Endothelial cell of umbilical vein (primary cell): ENCODE data around the gene GAP43. TPM values are rescaled to one million over a fixed set of nuclear protein-coding genes. Genes with fewer than 3 reads are reported as not detected.

Source experiments
- BruUV-seq: library from RNA; stranded (reverse); fragments of 400-500 nt; replicated peaks from 2 replicates; lab custom pipeline; 2021; lab: Mats Ljungman, UMichigan
- CTCF ChIA-PET: fragments of 300-600, 350-600 bp; sonication (Branson Sonifier 250); formaldehyde crosslinking; loops from one replicate; lab custom pipeline; 2021; ENCODE audit warnings: antibody characterized with exemption, inconsistent platforms; lab: Charles Lee
- POLR2A ChIA-PET: fragments of 300-600, 350-600 bp; sonication (Branson Sonifier 250); formaldehyde crosslinking; loops from one replicate; lab custom pipeline; 2021; ENCODE audit warnings: antibody characterized with exemption, inconsistent platforms; lab: Charles Lee
- DNase-seq: peaks from one replicate; pipeline ENCODE4 v3.0.0-alpha.2; 2011; ENCODE audit warnings: low read depth, low spot score
- FAIRE-seq: peaks from 2 replicates; lab custom pipeline; 2011; peaks lifted over from hg19 to GRCh38; lab: Jason Lieb, UNC
- H2AFZ ChIP-seq: 2 replicates; pipeline ENCODE4 v1.6.0; 2012; ENCODE audit warnings: low read depth, low read length, control low read depth, inconsistent platforms
- H3K27ac ChIP-seq: 2 replicates; pipeline ENCODE4 v1.5.1; 2011; ENCODE audit warnings: low read depth, mild to moderate bottlenecking, control low read depth, low read length, moderate library complexity; ENCODE audit not compliant: insufficient read depth
- H3K27me3 ChIP-seq, 2 experiments: 2 replicates each; pipeline versions ENCODE4 v1.6.0 to v1.6.1; 2011; ENCODE audit warnings: low read length in 2 of 2, mixed read lengths in 1 of 2; ENCODE audit not compliant: control insufficient read depth in 2 of 2, insufficient read depth in 2 of 2
- H3K36me3 ChIP-seq, 2 experiments: 2 replicates in 1 of 2; 3 replicates in 1 of 2; pipeline ENCODE4 v1.5.1; 2011; ENCODE audit warnings: low read length in 2 of 2, mild to moderate bottlenecking in 1 of 2, moderate library complexity in 1 of 2; ENCODE audit not compliant: control insufficient read depth in 2 of 2, insufficient read depth in 2 of 2; ENCODE audit errors: extremely low read depth in 1 of 2
- H3K4me1 ChIP-seq: 3 replicates; pipeline ENCODE4 v1.5.1; 2011; ENCODE audit warnings: mild to moderate bottlenecking, low read length; ENCODE audit not compliant: control insufficient read depth, insufficient read depth; ENCODE audit errors: extremely low read depth
- H3K4me2 ChIP-seq: 2 replicates; pipeline ENCODE4 v1.6.1; 2011; ENCODE audit warnings: low read length, control low read depth, mixed read lengths; ENCODE audit not compliant: insufficient read depth
- H3K4me3 ChIP-seq, 3 experiments: fragments of 200-600 bp in 1 of 3; sonication (generic), shearing (Covaris generic) in 1 of 3; replicated peaks in 1 of 3; 2 replicates each; pipeline ENCODE4 v1.5.1; 2011 to 2016; ENCODE audit warnings: control low read depth in 3 of 3, low read length in 3 of 3, mild to moderate bottlenecking in 2 of 3, inconsistent platforms in 1 of 3, low read depth in 1 of 3, moderate library complexity in 1 of 3; ENCODE audit not compliant: insufficient read depth in 1 of 3
- H3K79me2 ChIP-seq: 2 replicates; pipeline ENCODE4 v1.6.0; 2012; ENCODE audit warnings: low read length, inconsistent platforms; ENCODE audit not compliant: control insufficient read depth, insufficient read depth
- H3K9ac ChIP-seq: replicated peaks from 2 replicates; pipeline ENCODE3; 2011; ENCODE audit warnings: low read length, control low read depth; ENCODE audit not compliant: insufficient read depth; ENCODE audit errors: extremely low read depth
- H3K9me1 ChIP-seq: replicated peaks from 3 replicates; pipeline ENCODE4 v1.6.0; 2011; ENCODE audit warnings: mild to moderate bottlenecking, low read length; ENCODE audit not compliant: control insufficient read depth, insufficient read depth; ENCODE audit errors: extremely low read depth
- H3K9me3 ChIP-seq: replicated peaks from 2 replicates; pipeline ENCODE4 v1.5.1; 2012; ENCODE audit warnings: low read length, inconsistent platforms; ENCODE audit not compliant: control insufficient read depth, insufficient read depth
- H4K20me1 ChIP-seq: replicated peaks from 2 replicates; pipeline ENCODE3; 2011; ENCODE audit warnings: mild to moderate bottlenecking, low read length; ENCODE audit not compliant: control insufficient read depth, insufficient read depth; ENCODE audit errors: extremely low read depth
- CTCF ChIP-seq, 2 donors: IDR thresholded peaks; 1 replicate in 1 of 2; 2 replicates in 1 of 2; pipeline ENCODE4 v1.5.1; 2011; ENCODE audit warnings: low read length in 2 of 2, mild to moderate bottlenecking in 2 of 2, moderate library complexity in 2 of 2, control low read depth in 1 of 2, inconsistent platforms in 1 of 2, low read depth in 1 of 2; ENCODE audit not compliant: insufficient read depth in 1 of 2; ENCODE audit errors: extremely low read depth in 1 of 2
- EZH2 ChIP-seq: IDR thresholded peaks from 2 replicates; pipeline ENCODE4 v1.6.1; 2012; ENCODE audit warnings: borderline replicate concordance, low read depth, mild to moderate bottlenecking, moderate library complexity, low read length, inconsistent platforms; ENCODE audit not compliant: severe bottlenecking
- FOS ChIP-seq: IDR thresholded peaks from 2 replicates; pipeline ENCODE4 v1.6.1; 2011; ENCODE audit warnings: mild to moderate bottlenecking, low read length, moderate library complexity, borderline replicate concordance; ENCODE audit not compliant: insufficient read depth
- GATA2 ChIP-seq: IDR thresholded peaks from 2 replicates; pipeline ENCODE4 v1.7.0; 2011; ENCODE audit warnings: low read depth, mild to moderate bottlenecking, moderate library complexity, mixed read lengths, low read length; ENCODE audit not compliant: insufficient read length, insufficient read depth
- JUN ChIP-seq: IDR thresholded peaks from 2 replicates; pipeline ENCODE4 v1.6.1; 2011; ENCODE audit warnings: borderline replicate concordance, low read depth; ENCODE audit not compliant: insufficient read length, insufficient read depth
- MAX ChIP-seq: IDR thresholded peaks from 2 replicates; pipeline ENCODE4 v1.6.1; 2011; ENCODE audit not compliant: insufficient read depth, insufficient read length
- MYC ChIP-seq: IDR thresholded peaks from one replicate; pipeline ENCODE4 v1.6.1; 2011; ENCODE audit warnings: mild to moderate bottlenecking, low read depth, low read length
- POLR2A ChIP-seq: IDR thresholded peaks from 2 replicates; pipeline ENCODE4 v1.6.1; 2012; ENCODE audit warnings: low read depth, mild to moderate bottlenecking, control low read depth, low read length
- POLR2AphosphoS5 ChIP-seq: IDR thresholded peaks from 2 replicates; pipeline ENCODE4 v1.6.1; 2012; ENCODE audit warnings: low read depth, mild to moderate bottlenecking, control low read depth, low read length, moderate library complexity; ENCODE audit not compliant: insufficient read depth
- dilution Hi-C: fragments of 300-500 bp; cut with MboI; formaldehyde crosslinking; loops from one replicate; pipeline ENCODE4 v1.15.0; 2019; ENCODE audit warnings: low sequenced_read_pairs; ENCODE audit not compliant: extremely low pct_ligation_motif_present
- intact Hi-C: fragments of 100-400 bp; cut with micrococcal nuclease; formaldehyde crosslinking; loops from one replicate; pipeline ENCODE4 v1.10.0; 2022
- polyA plus RNA-seq, 4 experiments: library from polyadenylated mRNA; depleted of rRNA in 3 of 4; stranded (reverse) in 3 of 4; unstranded in 1 of 4; fragments of >200 nt; gene quantifications; 2 replicates each; pipeline versions ENCODE4 v1.2.1 to v1.2.3, GENCODE V29; 2011 to 2012; ENCODE audit warnings: missing spikeins in 1 of 4
- total RNA-seq: library from RNA; stranded (reverse); gene quantifications from 2 replicates; pipeline ENCODE4 v1.2.3, GENCODE V29; 2021

The GAP43 gene
- total and polyA plus RNA-seq, 2 donors (not counting 3 experiments of a cell fraction or from before 2014, with no cell fraction given) = 0.06 TPM; not detected in 1

GRCh38 chr3:115616461-115616860, 6.8 kb upstream of the GAP43 start:
- Histone ChIP-seq H3K27me3 (peaks cover 0 to 1% of the 10 kb centered on the region in 2 experiments), H2AFZ (no peak overlapping the region), H3K9ac (no peak overlapping the region), H3K79me2 (no peaks in the 10 kb centered on the region), H3K9me1 (no peaks in the 10 kb centered on the region), H3K9me3 (no peaks in the 10 kb centered on the region), H3K4me2 (no peak overlapping the region), H3K36me3 (no peaks in the 10 kb centered on the region), H3K4me3 (no peak overlapping the region), H3K27ac (no peak overlapping the region), H4K20me1 (no peaks in the 10 kb centered on the region), H3K4me1 (no peaks in the 10 kb centered on the region)
- DNase-seq (no peak), FAIRE-seq (no peak)
- dilution Hi-C loops = no loop called here
- intact Hi-C loops = no loop called here
- TF ChIP-seq JUN (no peak), MAX (no peak), EZH2 (no peak), GATA2 (no peak), FOS (no peak), POLR2A (no peak), CTCF (IDR thresholded peaks at IDR 0.05; ENCODE audit: extremely low read depth in 1 of 2, insufficient read depth in 1 of 2, low read depth in 1 of 2, low read length in 2 of 2) (no peak), MYC (no peak), POLR2AphosphoS5 (no peak)
- no TSS peak for BruUV-seq
- POLR2A ChIA-PET = no interaction called here
- CTCF ChIA-PET = no interaction called here
